Activated CD8-positive, alpha-beta memory T cell treated with anti-CD3 and anti-CD28 coated beads for 1 hour (primary cell): ENCODE results near the gene GSG1L.

ENCODE experiments used
- DNase-seq, 2 donors: peaks; one replicate each; pipeline ENCODE4 v3.0.0-alpha.2; 2020; ENCODE audit warnings: low read depth in 1 of 2; ENCODE audit errors: extremely low read depth in 1 of 2

The GSG1L gene

GRCh38 chr16:27862953-27863352 lies 200.6 kb downstream of the GSG1L start:
- no peak for DNase-seq

- DNase-seq = no peak
Observed at GRCh38 chr16:27860091-27860490, 203.4 kb downstream of the GSG1L start.

- DNase-seq = no peak
Observed at GRCh38 chr16:27859020-27859419, 204.5 kb downstream of the GSG1L start.

DNA sequence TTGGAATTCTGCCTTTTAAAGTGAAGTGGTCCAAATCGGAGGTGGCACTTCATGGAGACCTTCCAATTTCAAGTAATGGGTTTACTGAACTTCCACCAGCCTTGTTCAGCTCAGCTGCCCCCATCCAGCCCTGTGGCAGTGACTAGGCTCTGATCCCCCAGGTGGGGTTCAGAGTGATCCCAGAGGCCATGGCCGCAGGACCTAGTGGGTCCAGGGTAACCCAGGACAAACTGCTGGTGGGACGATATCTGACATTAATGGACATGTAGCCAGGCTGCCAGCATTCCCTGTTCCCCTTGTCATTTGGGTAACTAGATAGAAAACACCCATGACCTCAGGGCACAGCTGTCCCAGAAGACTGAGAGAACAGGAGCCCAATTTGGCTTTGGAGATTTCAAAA lies 209.9 kb downstream of the GSG1L start:
- DNase-seq = no peak

- DNase-seq = no peak
Observed at GRCh38 chr16:27853101-27853500, 210.4 kb downstream of the GSG1L start.

DNA sequence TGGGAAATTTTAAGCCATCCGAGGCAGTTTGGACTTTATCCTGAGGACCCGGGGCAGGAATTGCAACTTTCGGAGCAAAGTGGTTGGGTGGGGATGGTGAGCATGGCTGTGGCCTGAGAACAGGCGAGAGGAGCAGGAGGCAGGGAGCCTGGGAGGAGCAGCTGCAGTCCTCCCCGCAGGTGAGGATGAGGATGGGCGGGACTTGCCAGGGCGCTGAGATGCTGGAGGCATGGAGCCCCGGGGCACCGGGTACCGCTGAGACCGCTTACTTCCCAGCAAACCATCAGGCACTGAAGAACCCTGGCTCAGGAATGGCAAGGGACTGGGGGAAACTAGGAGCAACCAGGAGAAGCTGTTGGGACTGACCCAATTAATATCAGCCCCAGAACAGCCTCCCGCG lies 210.8 kb downstream of the GSG1L start:
- no peak for DNase-seq

- no peak for DNase-seq
Observed at GRCh38 chr16:27852116-27852515, 211.4 kb downstream of the GSG1L start.

- no peak for DNase-seq
Observed at GRCh38 chr16:27851586-27851985, 211.9 kb downstream of the GSG1L start.

- DNase-seq = no peak
Observed at GRCh38 chr16:27849621-27850020, 213.9 kb downstream of the GSG1L start.

DNA sequence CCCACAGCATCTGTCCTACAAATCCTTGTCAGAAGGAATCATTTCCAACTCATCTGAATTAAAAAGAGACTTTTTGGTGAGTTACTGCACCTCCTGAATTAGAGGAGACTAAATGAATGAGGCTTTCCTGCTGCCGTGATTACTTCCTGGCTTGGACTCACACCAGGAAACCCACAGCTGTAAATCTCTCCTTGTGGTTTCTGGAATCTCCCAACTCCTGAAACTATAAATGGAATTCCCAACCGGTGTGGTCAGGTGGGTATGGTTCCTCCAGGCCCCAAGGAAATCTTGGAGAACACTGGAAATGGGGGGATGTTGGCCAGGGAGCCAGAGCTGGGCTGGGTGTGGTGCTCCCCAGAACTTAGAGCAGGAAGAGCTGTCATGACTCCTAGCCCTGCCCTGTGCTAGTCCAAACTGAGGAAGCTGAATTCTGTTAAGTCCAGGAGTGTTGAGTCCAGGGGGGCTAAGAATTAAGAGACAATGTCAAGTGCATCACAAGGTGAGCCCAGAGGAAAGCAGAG lies 216.4 kb downstream of the GSG1L start:
- DNase-seq = no peak

DNA sequence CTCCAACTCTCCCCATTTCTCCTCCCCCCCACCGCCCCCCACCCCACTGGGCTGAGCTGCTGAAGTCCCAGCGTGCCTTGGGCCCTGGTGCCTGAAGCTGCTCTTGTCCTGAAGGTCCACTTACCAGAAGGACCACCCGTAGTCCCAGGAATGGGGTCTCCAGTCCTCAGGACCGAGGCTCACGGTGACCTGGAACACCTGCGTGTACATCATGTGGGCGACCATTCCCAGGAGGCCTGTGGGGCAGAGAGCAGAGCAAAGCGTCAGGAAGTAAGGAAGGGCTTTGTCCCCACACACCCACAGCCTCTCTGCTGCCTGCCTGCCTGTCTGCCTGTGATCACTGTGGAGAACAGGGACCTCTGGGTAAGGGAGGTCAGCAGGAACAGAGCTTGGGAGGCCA lies 218.7 kb downstream of the GSG1L start:
- DNase-seq = no peak

DNA sequence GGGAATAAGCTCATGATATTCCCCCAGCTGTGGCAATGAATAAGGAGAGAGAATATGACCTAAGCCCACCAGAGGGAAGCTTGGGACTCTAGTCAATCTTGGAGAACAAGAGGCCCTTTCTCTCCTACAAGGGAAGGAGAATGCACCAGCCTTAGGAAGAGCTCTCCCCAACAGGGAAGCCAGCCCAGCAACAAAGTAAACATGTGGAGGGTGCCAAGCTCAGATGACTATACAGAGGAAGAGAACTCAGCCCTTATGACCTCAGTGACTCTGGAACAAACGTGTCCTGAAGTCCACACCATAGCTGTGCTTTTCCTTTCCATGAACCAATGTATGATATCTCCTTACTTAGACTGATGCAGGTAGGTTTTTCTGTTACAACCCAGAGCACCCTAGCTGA lies 219.7 kb downstream of the GSG1L start:
- no peak for DNase-seq

- no peak for DNase-seq
Observed at GRCh38 chr16:27841911-27842310, 221.6 kb downstream of the GSG1L start.

GRCh38 chr16:27841061-27841801 lies 222.3 kb downstream of the GSG1L start:
- DNase-seq = no peak

GRCh38 chr16:27840311-27841060 lies 223.0 kb downstream of the GSG1L start:
- no peak for DNase-seq

DNA sequence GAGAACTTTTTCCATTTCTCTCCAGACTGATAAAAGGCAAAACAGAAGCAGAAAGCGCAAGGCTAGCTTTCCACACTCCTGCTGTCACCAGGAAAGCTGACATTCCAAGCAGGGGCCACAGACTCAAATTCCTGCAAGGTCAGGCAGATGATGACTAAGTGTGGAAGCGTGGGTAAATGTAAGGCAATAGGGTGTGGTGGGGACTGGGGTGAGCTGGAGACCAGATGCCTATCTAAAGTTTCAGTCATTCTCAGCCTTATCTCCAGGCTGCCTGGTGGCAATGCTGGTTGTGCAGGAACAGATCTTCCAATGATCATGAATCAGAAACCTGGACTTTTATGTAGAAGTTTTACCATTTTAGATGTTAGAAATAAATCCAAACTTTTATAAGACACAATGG lies 224.1 kb downstream of the GSG1L start:
- no peak for DNase-seq

DNA sequence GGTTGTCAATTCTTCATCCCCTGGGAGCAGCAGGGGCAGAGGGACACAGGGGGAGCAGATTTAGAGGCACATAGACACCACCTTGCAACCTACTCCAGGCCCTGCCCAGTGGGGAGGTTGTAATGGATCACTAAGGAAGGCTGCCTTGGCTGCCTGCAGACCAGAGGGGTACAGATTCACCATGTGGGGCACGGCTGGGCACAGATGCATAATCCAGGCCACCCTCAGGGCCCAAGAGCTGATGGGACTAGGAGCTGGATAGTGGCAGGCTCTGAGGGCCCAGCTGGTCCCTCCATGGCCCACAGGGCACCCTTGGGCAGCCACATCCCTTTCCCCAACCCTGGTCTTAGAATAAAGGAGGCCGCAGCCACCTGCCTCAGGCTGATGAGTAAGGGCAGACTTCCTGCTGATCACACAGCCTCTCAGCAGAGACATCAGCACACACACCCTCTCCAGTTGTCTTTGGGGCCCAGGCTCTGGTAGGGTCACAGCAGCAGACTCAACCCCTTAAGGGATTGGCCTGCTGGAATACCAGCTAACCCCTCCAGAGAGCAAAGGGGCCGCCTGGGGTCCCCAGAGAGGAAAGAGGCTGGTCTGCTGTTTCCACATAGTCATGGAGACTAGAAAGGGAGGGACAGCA lies 224.9 kb downstream of the GSG1L start:
- no peak for DNase-seq

- DNase-seq = no peak
Observed at GRCh38 chr16:27829975-27830374, 233.5 kb downstream of the GSG1L start.

DNA sequence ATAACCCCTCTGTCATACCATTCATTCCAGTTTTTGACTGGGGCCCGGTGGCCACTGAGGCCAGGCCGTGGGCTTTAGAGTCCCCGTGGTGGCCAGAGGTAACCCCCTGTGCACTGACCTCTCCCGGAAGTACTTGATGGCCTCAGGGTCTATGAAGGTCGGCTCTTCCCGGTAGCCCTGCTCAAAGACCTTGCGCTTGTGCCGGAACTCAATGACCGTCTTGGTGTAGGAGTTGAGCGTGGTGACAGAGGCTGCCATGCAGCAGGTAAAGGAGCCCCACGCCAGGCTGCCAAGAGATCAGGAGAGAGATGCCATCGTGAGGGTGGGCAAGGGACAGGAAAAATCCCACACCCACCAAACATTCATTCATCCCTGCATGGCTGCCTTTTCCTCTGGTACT lies 234.8 kb downstream of the GSG1L start:
- DNase-seq = no peak

GRCh38 chr16:27827765-27828164 lies 235.7 kb downstream of the GSG1L start:
- no peak for DNase-seq

DNA sequence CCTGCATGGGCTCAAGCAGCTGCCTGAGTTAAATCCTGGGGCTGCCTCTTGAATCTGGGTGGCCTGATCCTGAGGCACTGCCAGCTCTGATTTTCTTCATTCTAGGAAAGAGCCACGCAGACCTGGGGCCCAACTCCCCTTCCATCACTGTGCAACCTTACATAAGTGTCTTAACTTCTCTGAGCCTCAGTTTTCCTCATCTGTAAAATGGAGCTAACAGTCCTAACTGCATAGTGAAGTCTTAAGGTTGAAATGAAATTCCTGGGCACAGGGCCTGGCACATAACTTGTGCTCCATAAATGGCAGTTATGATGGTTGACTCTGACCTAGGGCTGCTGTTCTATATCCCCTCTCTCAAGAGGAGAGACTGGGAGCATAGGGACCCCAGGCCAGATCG lies 236.6 kb downstream of the GSG1L start:
- no peak for DNase-seq
